Activated gamma-delta T cell treated with anti-CD3 and anti-CD28 coated beads, Interleukin-2, amount 50 U/mL, for 16 hours (primary cell): Measurements from ENCODE around the gene MAP2K6.

Source experiments
- DNase-seq: peaks from one replicate; pipeline ENCODE4 v3.0.0-alpha.2; 2020; ENCODE audit warnings: low read depth

Gene MAP2K6

DNA sequence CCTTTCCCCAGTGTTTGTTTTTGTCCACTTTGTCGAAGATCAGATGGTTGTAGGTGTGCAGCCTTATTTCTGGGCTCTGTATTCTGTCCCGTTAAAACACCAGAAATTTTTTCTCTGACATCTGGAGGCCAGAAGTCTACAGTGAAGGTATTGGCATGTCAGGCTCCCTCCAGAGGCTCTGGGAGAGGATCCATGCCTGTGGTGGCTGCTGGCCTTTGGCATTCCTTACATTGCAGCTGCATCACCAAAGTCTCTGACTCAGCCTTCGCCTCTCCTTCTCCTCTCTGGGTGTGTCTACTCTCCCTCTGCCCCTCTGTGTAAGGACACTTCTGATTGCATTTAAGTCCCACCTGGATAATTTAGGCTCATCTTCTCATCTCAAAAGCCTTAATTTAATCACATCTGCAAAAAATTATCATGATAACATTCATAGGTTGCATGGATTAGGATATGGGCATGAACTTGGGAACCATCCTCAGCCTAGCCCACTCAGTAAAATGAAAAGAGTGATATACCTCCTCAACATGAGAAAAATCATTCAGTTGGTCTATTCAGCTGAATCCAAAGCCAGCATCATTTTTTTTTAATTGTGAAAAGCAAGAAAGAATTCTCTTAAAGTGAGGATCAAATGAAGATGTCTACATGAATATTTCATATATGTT is 78.0 kb downstream of the MAP2K6 start:
- no peak for DNase-seq

DNA sequence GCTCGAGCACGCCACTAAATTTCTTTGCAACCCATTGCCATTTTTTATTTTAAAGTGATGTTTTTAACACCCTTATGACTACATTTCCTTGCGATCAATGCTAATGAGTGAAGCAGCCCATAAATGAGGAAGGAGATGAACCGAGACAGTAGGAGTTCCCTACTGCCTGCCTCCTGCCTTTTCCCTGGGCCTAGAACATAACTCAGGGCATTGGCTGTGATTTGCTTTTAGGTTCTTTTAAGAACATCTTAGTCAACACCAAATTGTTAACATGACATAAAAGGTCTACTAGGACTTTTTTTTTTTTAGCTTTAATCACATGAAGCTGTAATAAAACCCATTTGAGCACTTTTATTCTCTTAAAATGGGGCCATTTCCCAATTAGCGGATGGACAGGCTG is 81.3 kb downstream of the MAP2K6 start:
- no peak for DNase-seq

DNA sequence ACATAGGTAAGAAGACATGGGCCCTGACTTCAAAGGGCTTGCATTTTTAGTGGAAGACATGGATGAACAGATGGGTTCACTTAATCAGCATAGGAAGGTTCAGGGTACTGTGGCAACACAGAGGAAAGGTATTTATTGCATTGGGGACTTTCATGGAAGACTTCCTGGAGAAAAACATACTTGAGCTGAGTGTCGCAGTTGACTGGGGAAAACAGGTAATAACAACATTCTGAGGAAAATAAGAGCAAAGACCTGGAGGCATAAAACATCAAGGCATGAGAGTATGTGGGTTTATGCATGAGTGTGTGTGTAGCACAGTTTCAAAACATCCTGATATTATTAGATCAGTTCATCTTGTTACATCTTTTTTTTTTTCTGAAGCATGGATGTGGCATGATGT is 82.7 kb downstream of the MAP2K6 start:
- DNase-seq: no peak

DNA sequence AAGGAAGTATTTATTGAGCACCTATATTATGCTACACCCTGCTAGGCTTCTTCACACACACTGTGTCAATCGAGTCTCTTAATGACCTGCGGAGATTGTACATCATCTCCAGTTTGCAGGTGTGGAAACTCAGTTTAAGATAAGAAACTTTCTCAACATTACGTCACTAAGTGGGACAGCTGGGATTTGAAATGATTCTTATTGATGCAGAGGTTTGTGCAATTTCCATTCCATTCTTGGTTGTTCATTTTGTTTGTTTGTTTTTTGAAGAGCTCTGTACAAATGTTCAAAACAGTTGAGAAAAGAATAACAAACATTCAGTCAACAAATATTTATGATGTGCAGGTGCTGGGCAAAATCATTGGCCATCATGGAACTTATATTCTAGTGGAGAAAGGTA is 84.8 kb downstream of the MAP2K6 start:
- DNase-seq: no peak

GRCh38 chr17:69500911-69501429 is 86.5 kb downstream of the MAP2K6 start:
- DNase-seq: no peak

- no peak for DNase-seq
Observed at GRCh38 chr17:69501591-69502468, 87.3 kb downstream of the MAP2K6 start.

DNA sequence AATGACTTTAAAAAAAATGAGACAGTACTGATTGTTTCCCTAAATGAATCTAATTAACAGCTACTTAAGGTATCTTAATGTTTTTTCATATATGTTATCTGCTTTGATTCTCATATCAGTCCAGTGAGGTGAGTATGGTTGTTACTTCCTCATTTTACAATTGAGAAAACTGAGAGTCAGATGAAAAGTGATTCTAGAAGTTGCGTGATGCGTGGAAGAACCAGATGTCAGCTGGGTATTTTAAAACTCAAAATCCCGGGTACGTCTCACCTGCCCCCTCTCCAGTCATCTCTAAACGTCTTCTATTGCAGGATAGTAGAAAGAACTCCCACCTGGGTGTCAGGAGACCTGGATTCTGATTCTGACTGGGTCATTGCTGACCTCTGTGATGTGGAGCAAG is 89.2 kb downstream of the MAP2K6 start:
- no peak for DNase-seq

- no peak for DNase-seq
Observed at GRCh38 chr17:69505740-69506139, 91.2 kb downstream of the MAP2K6 start.

- DNase-seq: no peak
Observed at GRCh38 chr17:69506489-69506888, 92.0 kb downstream of the MAP2K6 start.

GRCh38 chr17:69508814-69509213 is 94.3 kb downstream of the MAP2K6 start:
- no peak for DNase-seq

DNA sequence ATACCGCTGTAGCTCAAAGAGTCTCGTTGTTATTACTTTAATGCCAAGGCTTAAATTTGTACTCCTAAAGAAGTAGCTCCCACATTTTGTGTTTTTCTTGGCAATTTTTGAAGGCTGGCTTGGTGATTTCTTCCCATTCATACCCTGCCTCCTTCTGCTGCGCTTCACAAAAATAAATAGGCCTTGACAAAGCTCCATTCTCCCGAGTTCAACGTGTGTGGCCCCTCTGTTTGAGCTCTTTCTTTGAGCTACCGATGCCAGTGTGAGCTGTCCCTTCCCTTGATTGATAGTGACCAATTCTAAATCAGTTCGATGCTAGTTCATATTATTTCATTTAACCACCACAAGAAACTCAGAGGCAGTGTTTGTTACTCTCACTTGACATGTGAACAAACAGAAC is 96.8 kb downstream of the MAP2K6 start:
- no peak for DNase-seq

DNA sequence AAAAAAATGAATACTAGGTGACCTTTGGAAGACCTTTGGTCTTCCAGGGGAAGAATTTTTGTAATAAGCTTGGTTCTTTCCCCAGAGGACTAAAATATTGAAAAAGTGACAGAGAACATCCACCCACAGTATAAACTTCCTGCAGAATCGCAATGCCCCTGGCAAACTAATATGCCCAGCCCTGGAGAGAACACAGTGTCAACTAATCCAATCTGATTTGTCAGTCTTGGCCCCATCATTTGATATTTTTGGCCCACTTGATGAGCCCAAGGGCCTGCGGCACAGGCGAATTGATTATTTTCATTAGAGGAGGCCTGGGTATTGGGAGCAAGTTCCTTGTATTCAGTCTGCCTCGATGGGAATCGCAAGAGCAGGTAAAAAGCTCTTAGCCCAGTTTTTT is 98.4 kb downstream of the MAP2K6 start:
- DNase-seq: no peak

- no peak for DNase-seq
Observed at GRCh38 chr17:69516225-69516624, 101.7 kb downstream of the MAP2K6 start.

DNA sequence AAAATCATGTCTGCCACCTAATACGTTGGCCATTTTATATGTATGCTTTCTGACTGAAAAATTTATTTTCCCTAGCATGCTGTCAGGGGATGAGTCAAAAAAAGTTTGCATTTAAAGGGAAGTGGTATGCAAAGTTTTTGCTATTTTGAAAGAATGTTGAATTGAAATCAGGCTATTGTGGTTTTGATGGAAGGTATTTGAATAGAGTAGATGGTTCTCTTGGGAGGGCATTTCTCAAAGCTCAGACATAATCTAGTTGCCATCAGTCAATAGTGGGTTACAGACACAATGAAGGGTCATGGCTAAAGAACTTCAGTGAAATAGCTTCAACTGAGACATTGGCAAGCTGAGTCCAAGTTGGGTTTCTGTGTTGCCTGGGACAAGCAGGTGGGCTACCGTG is 102.4 kb downstream of the MAP2K6 start:
- DNase-seq: no peak

- no peak for DNase-seq
Observed at GRCh38 chr17:69518951-69519350, 104.5 kb downstream of the MAP2K6 start.

DNA sequence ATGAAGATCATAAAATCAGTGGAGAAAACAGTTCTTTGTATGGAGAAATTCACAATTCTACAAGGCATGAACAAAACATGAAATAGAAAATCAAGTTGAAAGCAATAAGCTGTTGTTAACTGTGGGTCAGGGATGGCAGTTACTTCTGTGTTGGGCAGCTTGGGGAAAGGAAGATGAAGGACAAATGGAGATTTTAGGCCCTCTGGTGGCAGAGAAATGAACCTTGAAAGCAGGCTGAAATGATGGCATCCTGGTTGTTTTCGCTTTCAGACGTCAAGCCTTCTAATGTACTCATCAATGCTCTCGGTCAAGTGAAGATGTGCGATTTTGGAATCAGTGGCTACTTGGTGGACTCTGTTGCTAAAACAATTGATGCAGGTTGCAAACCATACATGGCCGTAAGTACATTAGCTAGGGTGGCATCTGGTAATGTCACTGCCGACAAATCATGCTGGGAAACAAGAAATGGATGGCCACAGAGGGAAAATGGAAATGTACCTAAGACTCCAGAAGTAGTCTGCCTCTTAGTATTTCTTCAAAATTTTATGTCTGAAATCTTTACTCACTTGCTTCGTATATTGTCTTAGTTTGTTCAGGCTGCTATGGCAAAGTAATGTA is 108.9 kb downstream of the MAP2K6 start:
- DNase-seq: no peak

- DNase-seq: no peak
Observed at GRCh38 chr17:69524854-69525253, 110.4 kb downstream of the MAP2K6 start.

- DNase-seq: no peak
Observed at GRCh38 chr17:69525920-69526841, 111.7 kb downstream of the MAP2K6 start.

- DNase-seq: no peak
Observed at GRCh38 chr17:69528035-69528434, 113.5 kb downstream of the MAP2K6 start.

DNA sequence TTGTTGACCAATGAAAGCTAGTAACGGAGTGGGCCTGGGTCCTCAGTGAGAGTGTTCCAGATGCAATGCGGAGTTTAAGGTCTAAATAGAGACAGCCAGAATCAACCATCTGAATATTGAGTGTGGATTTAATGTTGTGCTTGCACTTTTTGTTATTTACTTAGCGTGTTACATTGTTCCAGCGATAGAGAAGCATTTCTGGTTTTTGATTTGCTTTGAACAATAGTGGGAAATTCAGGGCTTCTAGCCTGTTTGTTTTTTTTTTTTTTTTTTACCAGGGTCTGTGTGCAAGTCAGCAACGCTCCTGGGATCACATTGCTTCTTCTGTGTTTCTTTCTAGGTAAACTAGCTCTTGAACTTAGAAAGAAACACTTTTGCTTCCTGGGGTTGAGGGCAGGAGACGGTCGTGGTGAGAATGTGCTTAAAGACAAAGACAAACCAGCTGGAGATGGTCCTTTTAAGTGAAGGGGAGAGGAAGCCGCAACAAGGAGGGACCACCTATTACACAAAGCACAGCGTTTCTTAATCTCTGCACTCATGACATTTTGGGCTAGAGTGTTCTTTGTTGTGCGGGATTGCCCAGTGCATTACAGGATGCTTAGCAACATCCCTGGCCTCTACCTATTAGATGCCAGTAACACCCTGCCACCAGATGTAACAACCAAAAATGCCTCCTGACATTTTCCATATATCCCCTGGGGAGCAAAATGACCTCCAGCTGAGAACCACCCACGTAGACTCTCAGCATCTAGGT is 119.2 kb downstream of the MAP2K6 start:
- no peak for DNase-seq

DNA sequence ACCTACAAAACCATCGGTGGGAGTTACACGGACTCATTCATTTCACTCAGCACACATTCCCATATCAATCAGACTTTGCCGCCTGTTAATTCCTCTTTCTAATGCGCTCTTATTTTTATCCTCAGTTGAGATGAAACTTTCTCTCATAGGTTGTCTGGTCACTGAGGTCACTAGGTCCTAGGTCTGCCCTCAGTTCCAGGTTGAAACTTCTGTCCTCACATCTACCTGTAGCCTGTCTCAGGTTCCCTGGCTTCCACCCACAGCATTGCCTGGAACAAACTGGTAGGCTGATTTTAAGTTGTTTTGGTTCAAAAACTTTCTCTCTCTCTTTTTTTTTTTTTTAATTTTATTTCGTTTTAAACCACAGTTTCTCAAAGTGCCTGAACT is 119.7 kb downstream of the MAP2K6 start:
- DNase-seq: no peak
